Left lung (tissue), 10 donors: ENCODE measurements around the gene GCHFR. TPM values are rescaled to one million over a fixed set of nuclear protein-coding genes. Genes with fewer than 3 reads are reported as not detected.

Experiments
- ATAC-seq: fragments of 200-7000 bp; cut with Tn5 transposase; one replicate; pipeline ENCODE4 v1.9.1; 2020; ENCODE audit warnings: moderate library complexity
- DNase-seq, 4 donors: peaks; one replicate each; pipeline ENCODE4 v3.0.0-alpha.2; 2013 to 2020
- H3K27ac ChIP-seq, 2 donors: fragments of 200-600 bp; sonication (generic) in 1 of 2; one replicate each; pipeline versions ENCODE4 v1.5.0 to v1.8.0; 2020 to 2021
- H3K27me3 ChIP-seq, 2 donors: fragments of 200-600 bp; sonication (generic) in 1 of 2; one replicate each; pipeline versions ENCODE4 v1.5.0 to v1.8.0; 2020 to 2021
- H3K36me3 ChIP-seq, 2 donors: fragments of 200-600 bp; sonication (generic) in 1 of 2; one replicate each; pipeline versions ENCODE4 v1.5.0 to v1.8.0; 2020 to 2021
- H3K4me1 ChIP-seq, 2 donors: fragments of 200-600 bp; one replicate each; pipeline ENCODE4 v1.8.0; 2021
- H3K4me3 ChIP-seq, 2 donors: fragments of 200-600 bp; sonication (generic) in 1 of 2; one replicate each; pipeline versions ENCODE4 v1.5.0 to v1.8.0; 2020 to 2021; ENCODE audit warnings: mild to moderate bottlenecking in 1 of 2
- H3K9me3 ChIP-seq, 2 donors: fragments of 200-600 bp; sonication (generic) in 1 of 2; one replicate each; pipeline versions ENCODE4 v1.5.0 to v1.8.0; 2020 to 2021
- CTCF ChIP-seq, 2 donors: fragments of 200-600 bp; sonication (generic) in 1 of 2; IDR thresholded peaks; one replicate each; pipeline versions ENCODE4 v1.5.0 to v1.8.0; 2021; ENCODE audit warnings: antibody characterized with exemption in 2 of 2
- intact Hi-C, 2 donors: fragments of 100-400 bp; cut with DNase I; formaldehyde crosslinking; loops; one replicate each; pipeline versions ENCODE4 v1.11.2 to v1.14.2; 2022
- polyA plus RNA-seq, 6 donors: library from polyadenylated mRNA; unstranded; fragments of 120-200 nt; gene quantifications; one replicate each; pipeline ENCODE4 v1.2.1, GENCODE V29; 2013; ENCODE audit not compliant: insufficient read length in 6 of 6
- total RNA-seq, 2 donors: library from RNA; stranded (reverse); fragmentation: NEBNext Ultra II Directional; extraction: Animal tissue kit (Norgen Biotek cat#: 25700); gene quantifications; one replicate each; pipeline ENCODE4 v1.2.1, GENCODE V29; 2021
- donor health status: DM: no; HTN: yes; CAD: no.
- donor health status: DM: no; HTN: no; CAD: no.

Gene GCHFR
- total and polyA plus RNA-seq, 8 donors = 12.7 to 61.5 (median 16.5) TPM

DNA sequence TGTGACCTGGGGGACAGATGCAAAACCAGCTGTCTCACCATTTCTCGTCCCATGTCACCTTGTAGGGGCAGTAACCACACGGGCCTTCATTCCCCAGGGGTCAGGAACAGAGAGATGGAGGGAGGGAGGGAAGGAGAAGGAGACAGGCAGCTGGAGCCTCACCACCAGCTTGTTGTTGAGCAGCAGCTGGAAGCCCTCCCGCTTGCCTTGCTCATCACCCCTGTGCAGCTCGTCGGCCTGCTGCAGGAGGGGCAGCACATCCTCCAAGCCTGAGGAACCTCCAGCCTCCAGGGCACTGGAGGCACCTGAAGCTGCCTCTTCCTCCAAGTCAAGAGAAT is 19.1 kb upstream of the GCHFR start:
- Histone ChIP-seq H3K4me1 (peaks cover 0 to 18% of the 10 kb centered on the region in 2 donors), H3K27ac (no peak overlapping the region), H3K36me3 (peaks cover 0 to 88% of the 10 kb centered on the region in 2 donors), H3K27me3 (no peaks in the 10 kb centered on the region), H3K9me3 (no peaks in the 10 kb centered on the region), H3K4me3 (no peak overlapping the region)
- intact Hi-C loops = no loop called here
- no peak for TF ChIP-seq CTCF (IDR thresholded peaks at IDR 0.05)
- DNase-seq (no peak), ATAC-seq (no peak)

DNA sequence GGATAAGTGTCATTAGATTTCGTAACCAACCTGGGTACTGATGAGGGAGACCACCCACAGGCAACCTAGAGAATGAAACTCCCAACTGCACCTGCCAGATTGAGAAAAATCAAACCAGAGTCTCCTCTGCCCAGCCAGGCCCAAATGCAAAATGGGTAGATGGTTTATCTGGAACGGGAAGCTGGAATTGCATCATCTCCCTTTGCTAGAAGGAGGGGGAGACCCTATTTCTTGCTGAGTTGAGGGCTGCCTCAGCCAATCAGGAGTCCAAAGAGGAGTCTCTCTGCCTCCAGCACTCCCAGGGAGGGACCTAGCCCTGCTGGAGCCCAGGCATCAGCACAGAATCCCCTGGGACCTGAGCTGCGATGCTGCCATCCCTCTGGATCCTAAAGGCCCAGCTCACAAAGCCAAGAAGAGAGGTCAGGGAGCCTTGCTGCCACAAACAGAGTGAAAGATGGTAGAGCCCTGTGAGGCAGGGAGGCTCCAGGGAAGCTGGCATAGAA is 16.9 kb upstream of the GCHFR start:
- no peak for TF ChIP-seq CTCF (IDR thresholded peaks at IDR 0.05)
- Histone ChIP-seq H3K36me3 (peaks cover 0 to 87% of the 10 kb centered on the region in 2 donors), H3K27me3 (no peaks in the 10 kb centered on the region), H3K4me1 (peaks cover 0 to 18% of the 10 kb centered on the region in 2 donors), H3K9me3 (no peaks in the 10 kb centered on the region), H3K4me3 (no peak overlapping the region), H3K27ac (no peak overlapping the region)
- intact Hi-C loops = no loop called here
- DNase-seq (no peak), ATAC-seq (peak; percentile 29)

DNA sequence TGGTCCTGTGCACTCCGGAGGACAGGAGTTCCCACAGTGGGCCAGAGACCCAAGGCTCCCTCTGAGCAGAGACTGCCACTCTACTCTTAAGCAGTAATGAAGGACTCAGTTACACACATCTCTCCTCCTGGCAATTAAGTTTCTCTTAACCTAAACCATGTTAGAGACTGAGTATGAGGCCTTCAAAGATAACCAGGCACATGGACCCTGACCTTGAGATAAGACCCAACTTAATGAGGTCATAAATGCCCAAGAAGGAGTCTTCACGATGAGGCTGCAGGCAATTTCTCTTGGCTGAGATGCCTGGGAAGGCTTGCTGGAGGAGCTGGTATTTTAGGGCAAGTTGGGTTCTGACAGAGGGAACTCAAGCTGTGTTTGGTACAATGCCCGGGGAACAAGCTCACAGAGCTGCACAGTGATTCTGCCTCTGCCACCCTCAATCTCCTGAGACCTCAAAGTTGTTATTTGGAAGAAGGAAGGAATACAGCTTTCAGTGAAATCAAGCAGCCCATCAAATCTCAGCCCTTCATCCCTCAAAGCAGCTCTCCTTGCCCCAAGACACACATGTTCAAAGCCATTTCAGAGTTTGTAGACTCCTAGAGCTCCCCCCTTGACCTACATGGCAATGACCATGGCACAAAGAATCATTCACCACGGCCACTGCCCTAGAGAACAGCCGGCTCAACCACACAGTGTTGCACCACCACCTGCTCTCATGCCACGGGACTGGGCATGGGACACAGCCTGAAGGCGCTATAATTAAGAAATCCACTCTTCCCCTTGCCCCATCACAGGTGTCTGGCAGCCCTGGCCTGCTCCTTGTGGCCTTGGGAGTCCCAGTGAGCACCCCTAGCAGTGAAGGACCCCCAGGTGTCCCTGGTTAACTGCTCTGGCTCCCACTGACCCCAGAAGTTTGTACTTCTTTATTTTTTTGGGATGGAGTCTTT is 15.9 kb upstream of the GCHFR start:
- no peaks in the 10 kb centered on the region for H3K27me3 ChIP-seq
- peak; percentile 28 for ATAC-seq
- H3K4me1 ChIP-seq = peaks cover 0 to 21% of the 10 kb centered on the region in 2 donors
- H3K9me3 ChIP-seq = no peaks in the 10 kb centered on the region
- DNase-seq = no peak
- peaks cover 0 to 78% of the 10 kb centered on the region in 2 donors for H3K36me3 ChIP-seq
- intact Hi-C loops = no loop called here
- no peak overlapping the region for H3K4me3 ChIP-seq
- no peak for TF ChIP-seq CTCF (IDR thresholded peaks at IDR 0.05)
- peak overlapping the region in 1 of 2 donors; percentile 19 for H3K27ac ChIP-seq

DNA sequence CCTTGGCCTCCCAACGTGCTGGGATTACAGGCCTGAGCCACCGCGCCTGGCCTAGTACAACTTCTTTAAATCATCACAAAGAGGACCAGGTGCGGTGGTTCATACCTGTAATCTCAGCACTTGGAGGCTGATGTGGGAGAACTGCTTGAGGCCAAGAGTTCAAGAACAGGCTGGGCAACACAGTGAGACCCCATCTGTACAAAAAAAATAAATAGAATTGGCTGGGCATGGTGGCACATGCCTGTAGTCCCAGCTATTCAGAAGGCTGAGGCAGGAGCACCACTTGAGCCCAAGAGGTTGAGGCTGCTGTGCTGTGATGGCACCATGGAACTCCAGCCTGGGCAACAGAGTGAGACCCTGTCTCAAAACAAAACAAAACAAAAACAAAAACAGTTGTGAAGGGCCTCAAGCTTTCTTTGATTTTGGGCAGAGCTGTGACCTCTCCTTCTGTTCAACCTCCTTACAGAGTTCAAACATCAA is 14.7 kb upstream of the GCHFR start:
- no peak overlapping the region for H3K4me3 ChIP-seq
- TF ChIP-seq CTCF (IDR thresholded peaks at IDR 0.05) = no peak
- peaks cover 0 to 66% of the 10 kb centered on the region in 2 donors for H3K36me3 ChIP-seq
- peaks cover 0 to 28% of the 10 kb centered on the region in 2 donors for H3K4me1 ChIP-seq
- ATAC-seq (no peak), DNase-seq (no peak)
- no peak overlapping the region for H3K27ac ChIP-seq
- no peaks in the 10 kb centered on the region for H3K9me3 ChIP-seq
- intact Hi-C loops = no loop called here
- H3K27me3 ChIP-seq = no peaks in the 10 kb centered on the region

GRCh38 chr15:40750885-40751284 is 13.0 kb upstream of the GCHFR start:
- no peaks in the 10 kb centered on the region for H3K27me3 ChIP-seq
- peaks cover 0 to 31% of the 10 kb centered on the region in 2 donors for H3K4me1 ChIP-seq
- no peaks in the 10 kb centered on the region for H3K9me3 ChIP-seq
- intact Hi-C loops = no loop called here
- ATAC-seq (no peak), DNase-seq (no peak)
- no peak for TF ChIP-seq CTCF (IDR thresholded peaks at IDR 0.05)
- H3K27ac ChIP-seq = no peak overlapping the region
- H3K36me3 ChIP-seq = peaks cover 0 to 50% of the 10 kb centered on the region in 2 donors
- no peak overlapping the region for H3K4me3 ChIP-seq
